ENCODE results near the gene ARMH1.

The ARMH1 gene

DNA sequence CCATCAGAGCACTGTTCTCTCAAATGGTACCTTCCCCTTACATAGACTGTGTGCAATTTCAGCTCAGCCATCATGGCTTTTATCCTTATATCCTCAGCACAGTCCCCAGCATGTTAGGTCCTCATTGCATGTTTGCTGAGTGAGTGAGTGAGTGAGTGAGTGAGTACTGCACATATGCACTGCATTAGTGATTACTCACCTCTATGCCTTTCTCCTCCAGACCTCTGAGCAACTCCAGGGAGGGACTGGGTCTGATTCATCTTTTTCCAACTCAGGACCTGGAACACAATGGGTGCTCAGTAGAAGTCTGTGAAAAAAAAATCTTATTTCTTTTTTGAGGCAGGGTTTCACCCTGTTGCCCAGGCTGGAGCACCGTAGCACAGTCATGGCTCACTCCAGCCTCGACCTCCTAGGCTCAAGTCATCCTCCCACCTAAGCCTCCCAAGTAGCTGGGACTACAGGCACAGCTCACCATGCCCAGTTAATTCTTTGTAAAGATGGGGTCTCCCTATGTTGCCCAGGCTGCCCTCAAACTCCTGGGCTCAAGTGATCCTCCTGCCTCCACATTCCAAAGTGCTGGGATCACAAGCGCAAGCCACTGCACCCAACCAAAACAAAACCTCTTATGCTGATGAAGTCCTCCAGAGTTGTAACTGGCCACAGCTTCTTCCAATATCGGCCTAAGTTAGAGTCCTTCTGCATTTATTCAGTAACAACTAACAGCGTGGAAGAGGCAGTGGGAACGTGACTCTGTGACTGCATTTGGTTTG, 32.8 kb downstream of the ARMH1 start:
- TF ChIP-seq, protein P1, sequence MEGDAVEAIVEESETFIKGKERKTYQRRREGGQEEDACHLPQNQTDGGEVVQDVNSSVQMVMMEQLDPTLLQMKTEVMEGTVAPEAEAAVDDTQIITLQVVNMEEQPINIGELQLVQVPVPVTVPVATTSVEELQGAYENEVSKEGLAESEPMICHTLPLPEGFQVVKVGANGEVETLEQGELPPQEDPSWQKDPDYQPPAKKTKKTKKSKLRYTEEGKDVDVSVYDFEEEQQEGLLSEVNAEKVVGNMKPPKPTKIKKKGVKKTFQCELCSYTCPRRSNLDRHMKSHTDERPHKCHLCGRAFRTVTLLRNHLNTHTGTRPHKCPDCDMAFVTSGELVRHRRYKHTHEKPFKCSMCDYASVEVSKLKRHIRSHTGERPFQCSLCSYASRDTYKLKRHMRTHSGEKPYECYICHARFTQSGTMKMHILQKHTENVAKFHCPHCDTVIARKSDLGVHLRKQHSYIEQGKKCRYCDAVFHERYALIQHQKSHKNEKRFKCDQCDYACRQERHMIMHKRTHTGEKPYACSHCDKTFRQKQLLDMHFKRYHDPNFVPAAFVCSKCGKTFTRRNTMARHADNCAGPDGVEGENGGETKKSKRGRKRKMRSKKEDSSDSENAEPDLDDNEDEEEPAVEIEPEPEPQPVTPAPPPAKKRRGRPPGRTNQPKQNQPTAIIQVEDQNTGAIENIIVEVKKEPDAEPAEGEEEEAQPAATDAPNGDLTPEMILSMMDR (IDR thresholded peaks at IDR 0.05): no peak

DNA sequence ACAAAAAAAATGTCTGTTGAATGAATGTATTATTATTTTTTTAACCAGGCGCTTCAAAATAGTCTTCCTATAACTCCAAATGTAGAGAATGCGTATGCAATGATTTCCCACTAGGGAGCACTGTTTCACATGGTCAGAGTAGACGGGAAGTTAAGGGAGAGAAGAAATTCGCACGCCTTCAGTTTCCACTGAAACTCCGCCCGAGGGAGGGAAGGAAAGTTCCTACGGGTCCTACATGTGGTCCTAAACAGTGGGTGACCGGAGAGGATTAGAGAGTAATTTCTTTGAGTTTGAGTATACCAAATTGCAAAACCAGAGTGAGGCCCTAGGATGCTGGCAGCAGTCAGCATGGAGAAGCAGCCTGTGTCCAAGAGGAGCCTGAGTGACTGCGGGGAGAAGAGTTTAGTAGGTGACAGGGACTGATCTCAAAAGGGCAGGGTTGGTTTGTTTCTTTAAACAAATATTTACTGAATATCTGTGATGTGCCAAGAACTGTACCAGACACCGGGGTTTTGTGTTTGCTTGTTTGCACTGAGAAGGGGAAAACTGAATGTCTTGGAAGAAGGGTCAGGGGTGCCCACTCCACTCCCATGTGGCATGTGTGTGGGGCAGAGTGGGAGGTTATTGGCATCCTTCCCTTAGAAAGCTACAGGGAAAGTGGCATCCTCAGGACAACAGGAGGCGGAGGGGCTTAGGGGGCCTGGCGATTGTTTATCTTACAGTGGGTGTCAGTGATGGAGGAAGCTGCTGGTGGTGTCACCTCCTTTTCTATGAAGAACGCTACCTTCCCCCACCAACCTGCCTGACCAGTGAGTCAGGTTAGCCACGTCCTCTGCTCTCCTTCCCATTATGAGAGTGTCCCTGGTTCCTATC, 33.7 kb downstream of the ARMH1 start:
- TF ChIP-seq, protein P1 (IDR thresholded peaks at IDR 0.05): peak; percentile 29; the same call in 1 of the 2 replicates

DNA sequence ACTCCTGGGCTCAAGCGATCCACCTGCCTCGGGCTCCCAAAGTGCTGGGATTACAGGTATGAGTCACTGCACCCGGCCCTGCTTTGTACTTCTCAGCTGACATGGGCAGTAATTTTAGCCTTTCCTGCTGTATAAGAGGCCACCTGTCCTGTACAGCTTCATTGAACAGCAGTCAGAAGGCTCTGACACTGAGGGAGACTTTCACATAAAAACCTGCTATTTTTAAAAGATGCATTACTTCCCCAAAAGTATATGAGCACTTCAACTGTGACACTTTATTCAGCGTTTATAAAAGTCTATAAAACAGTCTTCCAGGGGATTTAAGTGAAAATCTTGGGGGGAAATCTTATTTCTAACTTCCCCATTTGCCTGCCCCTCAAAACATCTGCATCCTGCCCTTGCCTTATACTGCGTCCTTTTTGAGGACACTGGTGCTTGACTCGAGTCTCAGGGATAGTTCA, 38.8 kb downstream of the ARMH1 start:
- TF ChIP-seq, protein P1 (IDR thresholded peaks at IDR 0.05): no peak

DNA sequence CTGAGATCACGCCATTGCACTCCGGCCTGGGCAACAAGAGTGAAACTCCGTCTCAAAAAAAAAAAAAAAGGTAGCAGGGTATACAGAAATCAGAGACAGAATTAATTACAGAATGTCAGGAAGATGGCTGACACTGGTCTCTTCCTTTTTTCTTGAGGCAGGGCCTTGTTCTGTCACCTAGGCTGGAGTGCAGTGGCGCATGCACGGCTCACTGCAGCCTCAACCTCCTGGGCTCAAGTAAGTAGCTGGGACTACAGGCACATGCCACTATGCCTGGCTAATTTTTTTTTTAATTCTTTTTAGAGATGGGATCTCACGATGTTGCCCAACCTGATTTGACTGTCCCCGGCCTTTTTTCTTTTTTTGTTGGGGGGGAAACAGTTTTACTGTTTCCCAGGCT, 40.0 kb downstream of the ARMH1 start:
- TF ChIP-seq, protein P1 (IDR thresholded peaks at IDR 0.05): no peak

DNA sequence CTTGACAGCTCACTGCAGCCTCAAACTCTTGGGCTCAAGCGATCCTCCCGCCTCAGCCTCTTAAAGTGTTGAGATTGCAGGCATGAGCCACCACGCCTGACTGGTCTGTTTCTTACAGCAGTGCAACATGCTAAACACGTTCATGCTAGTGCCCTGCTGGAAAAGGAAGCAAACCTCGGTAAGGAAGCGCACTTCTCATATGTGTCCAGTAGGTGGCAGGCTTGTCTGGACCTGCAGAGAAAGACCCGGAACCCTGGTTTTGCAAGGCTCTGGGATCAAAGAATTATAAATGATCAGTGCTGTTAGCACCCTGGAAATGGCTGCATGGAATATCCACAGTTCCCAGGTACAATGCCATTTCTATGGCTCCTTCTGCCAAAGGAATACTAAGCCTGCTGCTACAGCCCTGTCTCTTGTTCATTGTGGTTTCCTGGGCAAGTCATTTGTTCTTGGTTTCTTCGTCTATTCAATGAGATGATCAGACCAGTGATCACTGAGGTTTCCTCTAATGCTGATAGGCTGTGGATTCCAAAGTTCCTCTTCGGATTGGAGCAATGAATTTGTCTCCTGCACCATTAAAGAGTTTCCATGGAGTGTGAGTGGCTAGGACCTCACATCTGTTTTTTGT, 40.5 kb downstream of the ARMH1 start:
- TF ChIP-seq, protein P1 (IDR thresholded peaks at IDR 0.05): peak; percentile 91

DNA sequence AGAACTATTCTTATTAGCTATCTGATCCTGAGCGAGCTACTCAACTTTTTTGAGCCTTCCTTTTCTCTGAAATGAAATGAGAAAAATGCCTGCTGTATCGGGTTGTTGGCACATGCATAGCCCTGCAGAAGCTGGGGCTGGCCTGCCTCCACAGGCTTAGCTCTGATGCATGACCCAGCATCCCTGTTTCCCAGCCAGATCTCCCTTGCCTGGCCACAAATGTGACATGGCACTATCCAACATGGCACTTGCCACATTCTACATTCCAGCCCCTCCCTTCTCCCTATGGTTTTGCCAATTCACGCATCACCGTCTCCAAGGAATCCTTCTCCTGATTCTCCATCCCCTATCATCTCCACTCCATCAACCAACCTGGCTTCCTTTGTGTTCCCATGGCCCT, 42.6 kb downstream of the ARMH1 start:
- TF ChIP-seq, protein P1 (IDR thresholded peaks at IDR 0.05): no peak

DNA sequence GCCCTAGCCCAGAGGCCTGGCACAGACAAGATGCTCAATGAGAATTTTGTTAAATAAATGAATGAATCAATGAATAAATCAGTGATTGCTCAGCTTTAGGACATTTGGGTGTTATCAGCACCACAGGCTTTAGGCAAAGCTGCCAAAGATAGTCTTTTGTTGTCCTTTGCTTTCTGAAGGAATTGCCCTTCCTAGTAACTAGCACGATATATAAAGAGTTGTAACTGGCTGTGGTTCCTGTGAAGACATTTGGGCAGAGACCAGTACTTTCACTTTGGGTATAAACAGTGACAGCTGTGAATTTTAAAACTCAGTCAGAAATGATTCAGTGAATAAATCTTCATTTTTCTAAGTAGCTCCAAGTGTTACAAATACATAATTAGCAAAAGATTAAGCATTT, 43.1 kb downstream of the ARMH1 start:
- TF ChIP-seq, protein P1 (IDR thresholded peaks at IDR 0.05): no peak
